ENCODE data around the gene AFM.

The AFM gene

DNA sequence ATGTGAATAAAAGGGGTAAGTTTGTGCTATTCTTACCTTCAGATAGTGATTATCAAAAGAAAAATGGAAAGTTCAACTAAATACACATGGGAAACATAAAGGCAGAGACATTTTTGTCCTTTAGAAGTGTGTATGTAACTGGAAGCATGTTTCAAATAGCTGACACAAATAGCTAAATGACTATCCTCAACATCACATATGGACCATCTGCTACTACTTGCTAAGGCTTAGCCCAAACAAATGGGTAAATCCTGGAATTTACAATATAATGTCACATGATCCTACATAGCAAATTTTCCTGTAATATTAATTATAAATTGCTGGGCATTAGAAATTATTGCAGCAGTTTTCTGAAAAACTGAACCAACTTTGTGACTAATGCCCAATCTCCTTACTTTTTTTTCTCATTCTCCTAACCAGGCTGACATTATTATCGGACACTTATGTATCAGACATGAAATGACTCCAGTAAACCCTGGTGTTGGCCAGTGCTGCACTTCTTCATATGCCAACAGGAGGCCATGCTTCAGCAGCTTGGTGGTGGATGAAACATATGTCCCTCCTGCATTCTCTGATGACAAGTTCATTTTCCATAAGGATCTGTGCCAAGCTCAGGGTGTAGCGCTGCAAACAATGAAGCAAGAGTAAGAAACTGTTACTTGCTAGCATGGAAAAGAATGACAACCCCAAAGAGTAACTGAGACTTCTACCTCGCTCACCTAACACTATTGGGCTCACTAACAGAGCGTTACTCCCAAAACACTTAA is 29.4 kb upstream of the AFM start:
- DNase-seq = no peak

- DNase-seq = no peak
Measured at GRCh38 chr4:73452953-73453700, 28.4 kb upstream of the AFM start.

DNA sequence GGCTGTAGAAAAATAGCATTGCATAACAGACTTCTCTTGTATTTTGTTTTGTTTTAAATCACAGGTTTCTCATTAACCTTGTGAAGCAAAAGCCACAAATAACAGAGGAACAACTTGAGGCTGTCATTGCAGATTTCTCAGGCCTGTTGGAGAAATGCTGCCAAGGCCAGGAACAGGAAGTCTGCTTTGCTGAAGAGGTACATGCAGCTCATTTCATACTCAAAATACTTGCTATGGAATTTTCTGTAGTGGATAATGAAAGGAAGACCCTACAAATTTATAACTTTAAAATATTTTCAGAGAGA is 27.9 kb upstream of the AFM start:
- DNase-seq = no peak

GRCh38 chr4:73454920-73455319 is 26.6 kb upstream of the AFM start:
- no peak for DNase-seq

- DNase-seq = no peak
Measured at GRCh38 chr4:73456177-73457022, 25.1 kb upstream of the AFM start.

- no peak for DNase-seq
Measured at GRCh38 chr4:73458184-73459047, 23.1 kb upstream of the AFM start.

- DNase-seq = no peak
Measured at GRCh38 chr4:73459048-73459421, 22.5 kb upstream of the AFM start.

GRCh38 chr4:73460913-73461522 is 20.5 kb upstream of the AFM start:
- DNase-seq = no peak

- DNase-seq = no peak
Measured at GRCh38 chr4:73468170-73468569, 13.4 kb upstream of the AFM start.

DNA sequence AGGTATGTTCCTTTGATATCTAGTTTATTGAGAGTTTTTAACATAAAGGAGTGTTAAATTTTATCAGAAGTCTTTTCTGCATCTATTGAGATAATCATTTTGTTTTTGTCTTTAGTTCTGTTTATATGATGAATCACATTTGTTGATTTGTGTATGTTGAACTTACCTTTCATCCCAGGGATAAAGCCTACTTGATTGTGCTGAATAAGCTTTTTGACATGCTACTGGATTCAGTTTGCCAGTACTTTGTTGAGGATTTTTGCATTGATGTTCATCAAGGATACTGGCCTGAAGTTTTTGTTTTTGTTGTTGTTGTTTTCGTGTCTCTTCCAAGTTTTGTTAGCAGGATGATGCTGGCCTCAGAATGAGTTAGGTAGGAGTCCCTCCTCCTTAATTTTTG is 10.8 kb upstream of the AFM start:
- no peak for DNase-seq

DNA sequence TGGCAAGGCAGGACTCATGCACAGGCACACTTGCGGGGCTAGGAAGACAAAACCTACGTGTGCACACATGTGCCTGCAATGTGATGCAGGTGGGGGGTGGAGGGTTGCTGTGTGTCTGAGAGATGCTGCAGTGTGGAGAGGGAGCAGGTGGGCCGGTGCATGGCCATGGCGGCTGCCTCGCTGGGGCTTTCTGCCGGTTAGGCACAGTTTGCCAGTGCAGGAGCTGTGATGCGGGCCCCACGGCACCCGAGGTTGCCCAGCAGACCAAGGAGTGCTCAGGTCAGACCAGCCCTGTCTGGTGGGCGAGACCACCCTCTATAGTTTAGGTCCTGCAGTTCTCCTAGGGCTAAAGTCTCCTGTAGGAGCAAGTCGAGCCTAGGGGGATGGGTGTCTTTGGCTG is 4.4 kb upstream of the AFM start:
- no peak for DNase-seq

DNA sequence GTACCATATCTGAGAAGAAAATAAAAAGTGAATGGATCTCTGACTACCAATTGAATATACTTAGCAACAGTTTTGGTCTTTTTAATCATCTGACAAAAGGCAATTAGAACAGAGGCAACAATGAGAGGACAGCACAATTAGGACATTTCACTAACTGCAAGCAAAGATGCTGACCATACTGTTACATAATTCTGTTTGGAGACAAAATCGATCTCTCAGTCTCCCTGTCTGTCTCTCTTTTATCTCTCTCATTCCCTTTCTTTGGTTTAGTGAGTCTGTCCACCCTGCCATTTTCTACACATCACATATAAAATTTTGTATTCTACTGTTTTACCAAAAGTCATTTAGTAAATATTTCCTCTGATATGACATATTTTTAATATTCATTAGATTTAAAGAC is 2.2 kb upstream of the AFM start:
- DNase-seq = no peak

DNA sequence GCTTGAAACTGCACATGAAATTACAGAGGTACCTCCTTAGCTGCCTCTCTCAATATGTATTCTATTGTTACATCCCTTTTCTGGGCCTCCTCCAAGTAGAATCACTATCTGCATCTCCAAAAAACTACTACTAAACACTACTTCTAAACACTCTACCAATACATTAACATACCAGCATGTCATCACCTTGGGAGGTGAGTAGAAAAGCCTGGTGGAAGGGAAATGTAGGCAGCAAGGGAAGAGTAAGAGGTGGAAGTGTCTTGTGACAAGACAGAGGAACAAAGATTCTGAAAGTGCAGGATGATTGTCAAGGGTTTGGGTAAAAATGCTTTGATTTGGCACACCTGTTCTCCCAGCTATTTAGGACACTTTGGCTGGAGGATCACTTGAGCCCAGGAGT is 3.5 kb downstream of the AFM start:
- DNase-seq = no peak

DNA sequence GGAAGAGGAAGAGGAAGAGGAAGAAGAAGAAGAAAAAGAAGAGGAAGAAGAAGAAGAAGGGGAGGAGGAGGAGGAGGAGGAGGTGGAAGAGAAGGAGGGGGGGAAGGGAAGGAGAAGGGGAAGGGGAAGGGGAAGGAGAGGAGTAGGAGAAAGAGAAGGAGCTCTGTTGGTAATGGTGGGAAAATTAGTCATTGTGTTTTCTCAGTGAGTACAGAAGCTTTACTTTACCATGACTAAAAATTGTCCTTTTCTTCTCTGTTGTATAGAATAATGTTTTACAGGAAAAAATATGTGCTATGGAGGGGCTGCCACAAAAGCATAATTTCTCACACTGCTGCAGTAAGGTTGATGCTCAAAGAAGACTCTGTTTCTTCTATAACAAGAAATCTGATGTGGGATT is 4.1 kb downstream of the AFM start:
- no peak for DNase-seq

DNA sequence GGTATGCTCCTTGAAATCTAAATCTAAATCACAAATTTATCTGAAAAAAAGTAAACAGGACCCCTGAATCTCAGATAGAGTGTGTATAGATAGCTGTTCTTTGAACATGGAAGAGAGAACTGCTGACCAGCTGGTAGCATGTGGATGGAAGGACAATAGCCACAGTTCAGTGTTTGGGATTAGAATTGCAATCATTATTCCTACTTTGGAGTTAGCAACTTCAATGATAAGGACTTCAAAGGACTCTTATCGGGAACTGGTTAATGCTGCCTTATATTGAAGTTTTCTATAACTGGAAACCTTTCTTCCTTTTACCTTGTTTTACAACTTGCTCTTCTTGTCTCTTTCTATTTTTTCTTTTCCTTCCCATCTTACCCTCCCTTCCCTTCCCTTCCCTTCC is 5.0 kb downstream of the AFM start:
- DNase-seq = no peak

DNA sequence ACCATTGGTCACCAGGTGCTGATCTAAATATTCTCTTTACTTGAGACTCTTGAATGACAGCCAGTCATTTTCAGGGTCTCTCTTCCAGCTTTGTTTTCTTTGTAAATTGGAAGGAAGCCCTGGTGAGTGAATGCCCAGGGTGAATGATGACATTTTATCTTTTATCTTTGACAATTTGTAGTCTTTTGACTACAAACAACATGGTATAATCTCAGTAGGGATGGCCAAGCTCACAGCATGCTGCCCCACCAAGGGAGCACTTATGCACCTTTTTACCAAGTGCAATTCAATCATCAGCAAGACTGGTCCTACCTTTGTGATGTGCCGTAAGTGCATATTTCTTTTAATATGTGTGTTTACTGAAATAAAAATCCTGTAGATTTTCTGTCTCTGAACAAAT is 5.7 kb downstream of the AFM start:
- no peak for DNase-seq

DNA sequence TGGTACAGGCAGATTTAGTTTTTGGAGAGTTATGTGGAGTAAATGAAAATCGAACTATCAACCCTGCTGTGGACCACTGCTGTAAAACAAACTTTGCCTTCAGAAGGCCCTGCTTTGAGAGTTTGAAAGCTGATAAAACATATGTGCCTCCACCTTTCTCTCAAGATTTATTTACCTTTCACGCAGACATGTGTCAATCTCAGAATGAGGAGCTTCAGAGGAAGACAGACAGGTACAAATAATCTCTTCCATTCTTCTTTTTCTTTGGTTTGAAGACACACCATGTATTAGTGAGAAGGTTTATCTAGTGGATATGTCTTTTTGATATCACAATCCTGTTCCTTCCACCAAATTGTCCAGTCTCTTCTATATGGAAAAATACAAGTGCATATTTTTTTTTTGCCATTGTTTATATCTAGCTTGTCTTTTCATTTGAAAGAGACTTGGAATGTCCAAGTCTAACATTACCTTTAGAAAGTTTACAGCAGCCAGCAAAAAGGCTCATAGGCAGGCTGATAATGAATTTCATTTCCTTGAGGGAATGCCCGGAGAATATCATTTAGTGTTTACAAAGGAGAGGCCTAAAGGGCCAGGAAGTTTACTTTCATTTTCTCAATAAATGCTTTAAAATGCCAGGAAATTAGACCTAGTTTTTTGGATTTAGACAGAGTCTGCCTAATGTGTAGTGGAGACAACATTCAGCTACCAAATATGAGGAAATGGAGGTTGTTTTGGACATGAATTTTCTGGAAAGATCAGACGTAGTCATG is 18.6 kb downstream of the AFM start:
- no peak for DNase-seq

DNA sequence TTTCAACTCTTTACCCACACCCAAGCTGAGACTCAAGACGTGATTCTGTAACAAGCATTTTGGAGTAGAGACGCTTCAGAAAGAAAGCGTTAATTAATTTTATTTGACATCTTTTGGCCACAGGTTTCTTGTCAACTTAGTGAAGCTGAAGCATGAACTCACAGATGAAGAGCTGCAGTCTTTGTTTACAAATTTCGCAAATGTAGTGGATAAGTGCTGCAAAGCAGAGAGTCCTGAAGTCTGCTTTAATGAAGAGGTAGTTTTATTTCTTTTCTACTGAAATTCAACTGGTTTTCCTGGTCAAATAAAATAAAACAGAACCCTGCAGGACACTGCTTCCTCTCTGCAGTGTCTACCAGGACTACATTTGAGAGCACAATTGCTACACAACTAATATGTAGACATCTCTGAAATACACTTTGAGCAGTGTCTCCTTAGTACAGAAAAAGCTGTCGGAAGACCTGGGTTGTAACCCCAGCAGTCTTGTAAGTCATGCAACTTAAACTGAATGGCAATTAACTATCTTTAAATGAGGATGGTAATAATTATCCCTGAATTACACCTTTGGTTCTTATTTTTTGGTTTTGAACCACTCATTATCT is 20.2 kb downstream of the AFM start:
- no peak for DNase-seq

DNA sequence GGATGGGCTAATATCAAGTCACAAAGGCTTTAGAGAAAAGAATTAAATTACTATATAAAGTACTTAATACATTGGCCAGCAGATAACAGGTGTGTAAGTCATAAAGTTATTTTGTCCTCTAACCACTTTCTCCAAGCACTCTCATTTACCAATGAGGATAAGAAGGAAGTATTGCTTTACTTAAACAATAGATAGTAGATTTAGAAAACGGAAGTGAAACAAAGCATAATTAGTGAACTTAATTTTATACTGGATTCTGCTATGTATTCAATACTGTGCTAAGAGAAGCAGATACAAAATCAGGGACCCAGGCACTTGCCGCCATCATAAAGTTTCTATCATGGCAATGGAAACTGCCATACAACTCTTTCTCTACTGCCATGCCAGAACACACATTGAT is 24.0 kb downstream of the AFM start:
- no peak for DNase-seq

DNA sequence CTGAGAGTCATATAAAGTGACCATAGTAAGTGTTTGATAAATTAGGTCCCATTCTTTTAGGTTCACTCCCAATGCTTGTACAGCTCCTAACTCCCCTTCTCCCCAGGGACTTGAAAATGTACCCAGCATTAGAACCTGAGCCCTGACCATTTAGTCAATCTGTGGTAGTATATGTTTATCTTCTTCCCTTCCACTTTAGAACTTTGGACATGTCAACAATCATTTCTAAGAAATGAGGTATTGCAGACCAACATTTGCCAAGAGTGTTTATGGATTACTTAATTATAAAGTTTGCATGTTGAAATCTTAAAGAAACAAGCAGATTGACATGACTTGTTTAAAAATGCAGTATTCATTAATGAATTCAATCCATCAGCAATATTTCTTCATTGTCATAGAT is 26.0 kb downstream of the AFM start:
- no peak for DNase-seq

- no peak for DNase-seq
Measured at GRCh38 chr4:73508651-73509050, 27.1 kb downstream of the AFM start.
